Naive thymus-derived CD4-positive, alpha-beta T cell (primary cell): ENCODE results near the gene MESP2. TPM values are rescaled to one million over a fixed set of nuclear protein-coding genes. Genes with fewer than 3 reads are reported as not detected.

ENCODE experiments used
- ATAC-seq: fragments of 150-1000 bp; cut with Tn5 transposase; 2 replicates; pipeline ENCODE4 v1.10.0; 2021; ENCODE audit warnings: mild to moderate bottlenecking, moderate library complexity
- CTCF ChIA-PET: fragments of 350-600 bp; sonication (Branson Sonifier 250); formaldehyde crosslinking; loops from one replicate; lab custom pipeline; 2021; ENCODE audit warnings: antibody characterized with exemption; lab: Charles Lee
- POLR2A ChIA-PET: fragments of 350-600 bp; sonication (Branson Sonifier 250); formaldehyde crosslinking; loops from one replicate; lab custom pipeline; 2021; ENCODE audit warnings: antibody characterized with exemption, inconsistent platforms; lab: Charles Lee
- DNase-seq, 9 donors: peaks; one replicate each; pipeline versions ENCODE4 v3.0.0 to v3.0.0-alpha.2; 2020 to 2022; ENCODE audit warnings: mixed read lengths in 1 of 9
- H3K27ac ChIP-seq: one replicate; pipeline ENCODE4 v1.7.0; 2013; ENCODE audit warnings: mild to moderate bottlenecking, low read depth, low read length, moderate library complexity
- H3K27me3 ChIP-seq, 2 donors: one replicate each; pipeline ENCODE4 v1.7.0; 2013; ENCODE audit warnings: low read length in 2 of 2, mild to moderate bottlenecking in 2 of 2, moderate library complexity in 2 of 2; ENCODE audit not compliant: control insufficient read depth in 2 of 2, insufficient read depth in 2 of 2
- H3K36me3 ChIP-seq, 3 experiments: 1 replicate in 2 of 3; 2 replicates in 1 of 3; pipeline ENCODE4 v1.7.0; 2013; ENCODE audit warnings: low read length in 3 of 3, mild to moderate bottlenecking in 3 of 3, moderate library complexity in 1 of 3; ENCODE audit not compliant: insufficient read depth in 3 of 3, control insufficient read depth in 2 of 3
- H3K4me1 ChIP-seq, 2 donors: one replicate each; pipeline ENCODE4 v1.7.0; 2013; ENCODE audit warnings: low read length in 2 of 2, mild to moderate bottlenecking in 2 of 2, moderate library complexity in 1 of 2; ENCODE audit not compliant: control insufficient read depth in 2 of 2, insufficient read depth in 2 of 2
- H3K4me3 ChIP-seq: 2 replicates; pipeline ENCODE4 v1.7.0; 2013; ENCODE audit warnings: mild to moderate bottlenecking, low read length
- H3K9me3 ChIP-seq, 3 experiments: 1 replicate in 2 of 3; 2 replicates in 1 of 3; pipeline ENCODE4 v1.7.0; 2013; ENCODE audit warnings: low read length in 3 of 3; ENCODE audit not compliant: control insufficient read depth in 2 of 3
- H3K27ac Mint-ChIP-seq, 9 donors: one replicate each; pipeline ENCODE4 v1.8.0; 2020 to 2022; ENCODE audit warnings: mixed read lengths in 9 of 9, mild to moderate bottlenecking in 8 of 9, moderate library complexity in 5 of 9, inconsistent platforms in 2 of 9
- H3K27me3 Mint-ChIP-seq, 5 donors: one replicate each; pipeline ENCODE4 v1.8.0; 2021 to 2022; ENCODE audit warnings: mixed read lengths in 5 of 5, mild to moderate bottlenecking in 1 of 5
- H3K36me3 Mint-ChIP-seq, 5 donors: one replicate each; pipeline ENCODE4 v1.8.0; 2020 to 2022; ENCODE audit warnings: mixed read lengths in 5 of 5, mild to moderate bottlenecking in 3 of 5, inconsistent platforms in 1 of 5
- H3K4me1 Mint-ChIP-seq, 7 donors: one replicate each; pipeline ENCODE4 v1.8.0; 2020 to 2022; ENCODE audit warnings: mixed read lengths in 7 of 7, mild to moderate bottlenecking in 3 of 7, inconsistent platforms in 1 of 7
- H3K4me3 Mint-ChIP-seq, 10 donors: one replicate each; pipeline ENCODE4 v1.8.0; 2020 to 2022; ENCODE audit warnings: mild to moderate bottlenecking in 10 of 10, mixed read lengths in 10 of 10, moderate library complexity in 6 of 10, inconsistent platforms in 2 of 10
- H3K9me3 Mint-ChIP-seq, 11 donors: one replicate each; pipeline ENCODE4 v1.8.0; 2020 to 2022; ENCODE audit warnings: mixed read lengths in 11 of 11, mild to moderate bottlenecking in 4 of 11, inconsistent platforms in 1 of 11, moderate library complexity in 1 of 11
- intact Hi-C, 2 donors: fragments of 100-400 bp; cut with micrococcal nuclease; formaldehyde crosslinking; loops; one replicate each; pipeline ENCODE4 v1.15.1; 2023
- polyA plus RNA-seq, 2 donors: library from polyadenylated mRNA; unstranded; fragments of 300-500 nt; fragmentation: Illumina TruSeq; gene quantifications; one replicate each; pipeline ENCODE4 v1.2.3, GENCODE V29; 2021
- total RNA-seq, 6 experiments: library from RNA in 5 of 6; stranded (reverse) in 5 of 6; gene quantifications; 1 replicate in 5 of 6; 2 replicates in 1 of 6; pipeline ENCODE4 v1.2.3 and lab custom pipeline; 2021 to 2026

MESP2 gene
- total and polyA plus RNA-seq, 7 experiments from 2014 or later = not detected

- ATAC-seq (no peak), DNase-seq (no peak)
- Histone ChIP-seq H3K9me3 (no peaks in the 10 kb centered on the region), H3K4me3 (no peak overlapping the region), H3K27ac (no peak overlapping the region), H3K4me1 (no peaks in the 10 kb centered on the region), H3K27me3 (no peaks in the 10 kb centered on the region), H3K36me3 (no peaks in the 10 kb centered on the region)
- Mint-ChIP-seq H3K9me3 (no peaks in the 10 kb centered on the region), H3K36me3 (no peaks in the 10 kb centered on the region), H3K27me3 (peaks cover 0 to 4% (median 0%) of the 10 kb centered on the region in 5 donors), H3K4me3 (no peak overlapping the region), H3K4me1 (peaks cover 0 to 4% (median 0%) of the 10 kb centered on the region in 7 donors), H3K27ac (no peak overlapping the region)
- ChIA-PET POLR2A (interaction anchor here (0.9 kb wide), 1 partner anchor 239 kb away, joined by 3 read pairs; no protein-coding TSS in a partner anchor), CTCF (interaction anchor here (0.9 kb wide), 1 partner anchor 132 kb away, joined by 3 read pairs; no protein-coding TSS in a partner anchor)
- intact Hi-C loops = loop anchor here in 1 of 2 donors (5.0 kb wide), 1 partner anchor 329 kb away; no protein-coding TSS in a partner anchor
Observed at GRCh38 chr15:89743011-89743410, 33.1 kb upstream of the MESP2 start.

DNA sequence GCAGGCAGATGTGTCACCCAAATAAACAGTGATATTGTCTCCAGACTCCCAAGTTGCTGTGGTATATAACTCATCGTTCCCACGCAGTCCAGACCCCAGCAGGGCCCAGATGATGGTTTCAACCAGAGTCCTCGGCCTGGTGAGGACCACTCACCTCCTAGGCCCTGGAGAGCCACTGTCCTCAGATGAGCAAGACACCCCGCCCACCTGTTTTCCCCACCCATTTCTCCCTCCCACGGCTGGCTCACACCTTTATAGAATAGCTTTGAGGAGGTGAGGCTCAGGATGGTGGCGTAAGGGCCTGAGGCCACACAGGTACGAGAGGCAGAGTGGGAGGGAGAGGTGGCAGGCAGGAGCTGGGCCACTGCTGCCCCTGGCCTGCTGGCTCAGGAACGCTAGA lies 32.5 kb upstream of the MESP2 start:
- Mint-ChIP-seq H3K4me1 (peaks cover 0 to 6% (median 0%) of the 10 kb centered on the region in 7 donors), H3K4me3 (no peak overlapping the region), H3K36me3 (no peaks in the 10 kb centered on the region), H3K27ac (no peak overlapping the region), H3K9me3 (no peaks in the 10 kb centered on the region), H3K27me3 (peaks cover 0 to 7% (median 0%) of the 10 kb centered on the region in 5 donors)
- Histone ChIP-seq H3K4me1 (no peaks in the 10 kb centered on the region), H3K9me3 (no peaks in the 10 kb centered on the region), H3K36me3 (no peaks in the 10 kb centered on the region), H3K27me3 (no peaks in the 10 kb centered on the region), H3K4me3 (no peak overlapping the region), H3K27ac (no peak overlapping the region)
- ATAC-seq (no peak), DNase-seq (no peak)
- intact Hi-C loops = loop anchor here in 1 of 2 donors (5.0 kb wide), 1 partner anchor 329 kb away; no protein-coding TSS in a partner anchor
- CTCF ChIA-PET = interaction anchor here (0.6 kb wide), 1 partner anchor 130 kb away, joined by 3 read pairs; no protein-coding TSS in a partner anchor
- POLR2A ChIA-PET = no interaction called here

GRCh38 chr15:89745131-89745530 lies 31.0 kb upstream of the MESP2 start:
- CTCF ChIA-PET = no interaction called here
- Histone ChIP-seq H3K4me3 (no peak overlapping the region), H3K4me1 (no peaks in the 10 kb centered on the region), H3K36me3 (no peaks in the 10 kb centered on the region), H3K27ac (no peak overlapping the region), H3K9me3 (no peaks in the 10 kb centered on the region), H3K27me3 (no peaks in the 10 kb centered on the region)
- ATAC-seq = no peak
- peaks cover 0 to 19% (median 0%) of the 10 kb centered on the region in 5 donors for H3K27me3 Mint-ChIP-seq
- DNase-seq = no peak
- peaks cover 0 to 10% (median 5%) of the 10 kb centered on the region in 7 donors for H3K4me1 Mint-ChIP-seq
- H3K9me3 Mint-ChIP-seq = no peaks in the 10 kb centered on the region
- intact Hi-C loops = no loop called here
- no peaks in the 10 kb centered on the region for H3K36me3 Mint-ChIP-seq
- POLR2A ChIA-PET = no interaction called here
- no peak overlapping the region for H3K27ac Mint-ChIP-seq
- no peak overlapping the region for H3K4me3 Mint-ChIP-seq

DNA sequence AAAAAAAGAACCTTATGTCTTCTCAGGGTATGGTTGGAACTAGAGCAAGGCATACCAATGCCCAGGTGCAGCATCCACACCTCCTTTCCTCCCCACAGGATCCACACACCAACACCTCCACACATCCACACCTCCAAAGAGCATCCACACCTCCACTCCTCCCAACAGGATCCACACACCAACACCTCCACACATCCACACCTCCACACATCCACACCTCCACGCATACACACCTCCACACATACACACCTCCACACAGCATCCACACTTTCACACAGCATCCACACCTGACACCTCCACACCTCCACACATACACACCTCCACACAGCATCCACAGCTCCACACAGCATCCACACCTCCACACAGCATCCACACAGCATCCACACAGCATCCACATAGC lies 30.4 kb upstream of the MESP2 start:
- no peaks in the 10 kb centered on the region for H3K36me3 ChIP-seq
- Mint-ChIP-seq H3K27ac (no peak overlapping the region), H3K4me3 (no peak overlapping the region), H3K4me1 (peaks cover 0 to 8% (median 3%) of the 10 kb centered on the region in 7 donors), H3K9me3 (no peaks in the 10 kb centered on the region), H3K27me3 (peaks cover 0 to 18% (median 0%) of the 10 kb centered on the region in 5 donors), H3K36me3 (no peaks in the 10 kb centered on the region)
- no peak overlapping the region for H3K27ac ChIP-seq
- no peaks in the 10 kb centered on the region for H3K9me3 ChIP-seq
- no peak overlapping the region for H3K4me3 ChIP-seq
- ChIA-PET CTCF (no interaction called here), POLR2A (no interaction called here)
- ATAC-seq = no peak
- no peak for DNase-seq
- intact Hi-C loops = no loop called here
- H3K27me3 ChIP-seq = no peaks in the 10 kb centered on the region
- no peaks in the 10 kb centered on the region for H3K4me1 ChIP-seq

- Mint-ChIP-seq H3K4me3 (no peak overlapping the region), H3K27me3 (peaks cover 0 to 18% (median 0%) of the 10 kb centered on the region in 5 donors), H3K4me1 (peaks cover 0 to 8% (median 3%) of the 10 kb centered on the region in 7 donors), H3K27ac (no peak overlapping the region), H3K36me3 (no peaks in the 10 kb centered on the region), H3K9me3 (no peaks in the 10 kb centered on the region)
- Histone ChIP-seq H3K4me1 (no peaks in the 10 kb centered on the region), H3K27ac (no peak overlapping the region), H3K27me3 (no peaks in the 10 kb centered on the region), H3K9me3 (no peaks in the 10 kb centered on the region), H3K36me3 (no peaks in the 10 kb centered on the region), H3K4me3 (no peak overlapping the region)
- ChIA-PET CTCF (no interaction called here), POLR2A (no interaction called here)
- intact Hi-C loops = no loop called here
- no peak for ATAC-seq
- no peak for DNase-seq
Observed at GRCh38 chr15:89746386-89746780, 29.7 kb upstream of the MESP2 start.

- Histone ChIP-seq H3K27me3 (no peaks in the 10 kb centered on the region), H3K27ac (no peak overlapping the region), H3K9me3 (no peaks in the 10 kb centered on the region), H3K36me3 (no peaks in the 10 kb centered on the region), H3K4me3 (no peak overlapping the region), H3K4me1 (no peaks in the 10 kb centered on the region)
- intact Hi-C loops = no loop called here
- no peak for DNase-seq
- H3K27ac Mint-ChIP-seq = no peak overlapping the region
- ChIA-PET CTCF (interaction anchor here (1.3 kb wide), 1 partner anchor 13 kb away, joined by 3 read pairs; no protein-coding TSS in a partner anchor), POLR2A (no interaction called here)
- H3K27me3 Mint-ChIP-seq = peaks cover 0 to 28% (median 0%) of the 10 kb centered on the region in 5 donors
- H3K36me3 Mint-ChIP-seq = no peaks in the 10 kb centered on the region
- no peak for ATAC-seq
- no peaks in the 10 kb centered on the region for H3K9me3 Mint-ChIP-seq
- H3K4me3 Mint-ChIP-seq = peak overlapping the region in 7 of 10 donors; percentile 10 to 75 (median 47)
- peaks cover 0 to 8% (median 3%) of the 10 kb centered on the region in 7 donors for H3K4me1 Mint-ChIP-seq
Observed at GRCh38 chr15:89747708-89748682, 28.1 kb upstream of the MESP2 start.
